Measurements from ENCODE around the gene ROR1. TPM values are rescaled to one million over a fixed set of nuclear protein-coding genes. Genes with fewer than 3 reads are reported as not detected.

The ROR1 gene
- total RNA-seq, 1 experiment from 2014 or later: 2.7 TPM

GRCh38 chr1:64112281-64112680 lies 338.5 kb downstream of the ROR1 start:
- H3K9me3 ChIP-seq (ENCODE audit: control insufficient read depth in 1 of 2, insufficient read depth in 1 of 2, low read depth in 1 of 2, low read length in 2 of 2): no peaks in the 10 kb centered on the region
- POLR2A ChIA-PET: no interaction called here
- peaks cover 0 to 10% of the 10 kb centered on the region in 2 experiments; a peak in 1 of 4 replicates for H3K4me1 ChIP-seq (ENCODE audit: control insufficient read depth in 1 of 2, insufficient read depth in 2 of 2, low read length in 2 of 2)
- RAD21 ChIA-PET (ENCODE audit: low non-redundant PET in 1 of 2, low total read pairs in 2 of 2, uncharacterized antibody in 2 of 2, unreplicated experiment in 2 of 2): no interaction called here
- TF ChIP-seq TCF7L2 (IDR thresholded peaks at IDR 0.05; ENCODE audit: borderline replicate concordance, extremely low read depth, insufficient read depth, insufficient read length) (no peak), JUND (IDR thresholded peaks at IDR 0.05) (no peak), FOSL1 (IDR thresholded peaks at IDR 0.05; ENCODE audit: low read depth) (no peak), SIN3A (IDR thresholded peaks at IDR 0.05; ENCODE audit: low read depth) (no peak), ELF1 (IDR thresholded peaks at IDR 0.05; ENCODE audit: borderline replicate concordance, low read depth) (no peak), ZNF274 (IDR thresholded peaks at IDR 0.05; ENCODE audit: low read depth, low read length) (no peak), POLR2A (IDR thresholded peaks at IDR 0.05; ENCODE audit: borderline replicate concordance, extremely low read depth, insufficient read depth, insufficient read length) (no peak)
- no peak overlapping the region for H3K4me2 ChIP-seq (ENCODE audit: low read length)
- DNase-seq (ENCODE audit: low read depth, low spot score) (no peak), ATAC-seq (peak; percentile 36; the same call in 1 of the 2 replicates)
- H4K20me1 ChIP-seq (ENCODE audit: insufficient read depth): no peaks in the 10 kb centered on the region
- H3K9ac ChIP-seq (ENCODE audit: low read length): no peak overlapping the region
- CTCF ChIA-PET: no interaction called here
- H2AFZ ChIP-seq (ENCODE audit: low read depth, low read length, poor library complexity, severe bottlenecking): no peak overlapping the region
- intact Hi-C loops (cut with micrococcal nuclease): no loop called here
- H3K27ac ChIP-seq (ENCODE audit: low read depth, low read length): no peak overlapping the region
- no peak overlapping the region for H3K4me3 ChIP-seq (replicated peaks in 1 of 2; ENCODE audit: low read depth in 1 of 2, low read length in 2 of 2)
- H3K27me3 ChIP-seq (ENCODE audit: insufficient read depth, low read length): no peaks in the 10 kb centered on the region
- H3K9me2 ChIP-seq (ENCODE audit: insufficient read depth): no peaks in the 10 kb centered on the region
- no peaks in the 10 kb centered on the region for H3K79me2 ChIP-seq (ENCODE audit: insufficient read depth, low read length)
- H3K36me3 ChIP-seq (ENCODE audit: control insufficient read depth in 1 of 2, insufficient read depth in 2 of 2, low read length in 2 of 2): no peaks in the 10 kb centered on the region
- no TSS peak for BruUV-seq (replicated peaks)

GRCh38 chr1:64114012-64114525 lies 340.3 kb downstream of the ROR1 start:
- intact Hi-C loops (cut with micrococcal nuclease): no loop called here
- TF ChIP-seq ZNF274 (IDR thresholded peaks at IDR 0.05; ENCODE audit: low read depth, low read length): no peak
- TF ChIP-seq EZH2phosphoT487 (IDR thresholded peaks at IDR 0.05; ENCODE audit: borderline replicate concordance): no peak
- TF ChIP-seq RAD21 (IDR thresholded peaks at IDR 0.05; ENCODE audit: low read depth): no peak
- TF ChIP-seq EGR1 (IDR thresholded peaks at IDR 0.05; ENCODE audit: low read depth): no peak
- TF ChIP-seq REST (IDR thresholded peaks at IDR 0.05; ENCODE audit: low read depth): no peak
- TF ChIP-seq POLR2A (IDR thresholded peaks at IDR 0.05; ENCODE audit: borderline replicate concordance, extremely low read depth, insufficient read depth, insufficient read length): no peak
- no peak for TF ChIP-seq MAX (IDR thresholded peaks at IDR 0.05)

More at GRCh38 chr1:64114012-64114525, 340.3 kb downstream of the ROR1 start:
- no peak for ATAC-seq
- no peak overlapping the region for H3K4me2 ChIP-seq (ENCODE audit: low read length)
- no peaks in the 10 kb centered on the region for H3K9me3 ChIP-seq (ENCODE audit: control insufficient read depth in 1 of 2, insufficient read depth in 1 of 2, low read depth in 1 of 2, low read length in 2 of 2)
- H3K4me1 ChIP-seq (ENCODE audit: control insufficient read depth in 1 of 2, insufficient read depth in 2 of 2, low read length in 2 of 2): peaks cover 0 to 10% of the 10 kb centered on the region in 2 experiments; a peak in 1 of 4 replicates
- ChIA-PET POLR2A (no interaction called here), RAD21 (ENCODE audit: low non-redundant PET in 1 of 2, low total read pairs in 2 of 2, uncharacterized antibody in 2 of 2, unreplicated experiment in 2 of 2) (no interaction called here), CTCF (no interaction called here)
- no peaks in the 10 kb centered on the region for H4K20me1 ChIP-seq (ENCODE audit: insufficient read depth)
- no peak overlapping the region for H3K27ac ChIP-seq (ENCODE audit: low read depth, low read length)
- H3K9me2 ChIP-seq (ENCODE audit: insufficient read depth): no peaks in the 10 kb centered on the region
- no peaks in the 10 kb centered on the region for H3K27me3 ChIP-seq (ENCODE audit: insufficient read depth, low read length)
- H3K36me3 ChIP-seq (ENCODE audit: control insufficient read depth in 1 of 2, insufficient read depth in 2 of 2, low read length in 2 of 2): no peaks in the 10 kb centered on the region
- H2AFZ ChIP-seq (ENCODE audit: low read depth, low read length, poor library complexity, severe bottlenecking): no peak overlapping the region
- no peaks in the 10 kb centered on the region for H3K79me2 ChIP-seq (ENCODE audit: insufficient read depth, low read length)
- no peak for DNase-seq (ENCODE audit: low read depth, low spot score)
- BruUV-seq (replicated peaks): no TSS peak
- H3K4me3 ChIP-seq (replicated peaks in 1 of 2; ENCODE audit: low read depth in 1 of 2, low read length in 2 of 2): no peak overlapping the region
- H3K9ac ChIP-seq (ENCODE audit: low read length): no peak overlapping the region

Data from HCT116 (cell line).